ENCODE results near the gene SLC25A51. TPM values are rescaled to one million over a fixed set of nuclear protein-coding genes. Genes with fewer than 3 reads are reported as not detected.
A peak's percentile ranks its signal among the peaks of the same experiment; 100 is the strongest.

Gene SLC25A51
- total and polyA plus RNA-seq, 11 donors = 8.6 to 27.6 (median 22.1) TPM

DNA sequence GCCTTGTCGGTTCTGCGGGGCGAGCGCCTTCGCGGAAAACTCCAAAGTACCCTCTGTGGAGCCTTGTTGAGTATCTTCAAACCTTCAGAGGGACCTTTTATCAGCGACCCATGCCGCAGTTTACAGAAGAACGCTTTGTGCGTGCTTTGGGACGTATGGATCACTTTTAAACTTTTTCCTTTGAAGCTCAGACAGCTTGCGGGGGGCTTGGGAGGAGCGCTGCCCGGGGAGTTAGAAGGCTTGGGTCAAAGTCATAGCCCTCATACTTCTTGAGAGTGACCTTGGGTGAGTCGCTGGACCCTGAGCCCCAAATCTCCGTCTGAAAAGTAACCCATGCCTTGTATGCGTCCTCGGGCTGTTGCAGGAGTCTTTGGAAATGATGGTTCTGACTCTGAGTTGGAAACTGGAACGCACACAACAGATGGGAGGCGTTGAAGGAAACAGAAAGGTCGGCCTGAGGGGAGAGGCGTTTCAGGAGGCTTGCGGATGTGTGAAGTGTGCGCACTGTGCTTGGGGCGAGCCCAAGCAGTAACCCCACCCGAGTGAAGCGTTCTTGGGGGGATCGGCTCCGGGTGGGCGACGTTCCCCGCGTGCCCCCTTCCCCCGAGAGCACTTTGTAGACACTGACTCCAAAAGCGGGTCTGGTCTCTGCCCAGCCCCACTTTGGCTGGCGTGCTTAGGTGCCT lies 661 bp upstream of the SLC25A51 start:
- no peak for TF ChIP-seq POLR2A (IDR thresholded peaks at IDR 0.05)
- TF ChIP-seq, protein P1, sequence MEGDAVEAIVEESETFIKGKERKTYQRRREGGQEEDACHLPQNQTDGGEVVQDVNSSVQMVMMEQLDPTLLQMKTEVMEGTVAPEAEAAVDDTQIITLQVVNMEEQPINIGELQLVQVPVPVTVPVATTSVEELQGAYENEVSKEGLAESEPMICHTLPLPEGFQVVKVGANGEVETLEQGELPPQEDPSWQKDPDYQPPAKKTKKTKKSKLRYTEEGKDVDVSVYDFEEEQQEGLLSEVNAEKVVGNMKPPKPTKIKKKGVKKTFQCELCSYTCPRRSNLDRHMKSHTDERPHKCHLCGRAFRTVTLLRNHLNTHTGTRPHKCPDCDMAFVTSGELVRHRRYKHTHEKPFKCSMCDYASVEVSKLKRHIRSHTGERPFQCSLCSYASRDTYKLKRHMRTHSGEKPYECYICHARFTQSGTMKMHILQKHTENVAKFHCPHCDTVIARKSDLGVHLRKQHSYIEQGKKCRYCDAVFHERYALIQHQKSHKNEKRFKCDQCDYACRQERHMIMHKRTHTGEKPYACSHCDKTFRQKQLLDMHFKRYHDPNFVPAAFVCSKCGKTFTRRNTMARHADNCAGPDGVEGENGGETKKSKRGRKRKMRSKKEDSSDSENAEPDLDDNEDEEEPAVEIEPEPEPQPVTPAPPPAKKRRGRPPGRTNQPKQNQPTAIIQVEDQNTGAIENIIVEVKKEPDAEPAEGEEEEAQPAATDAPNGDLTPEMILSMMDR (IDR thresholded peaks at IDR 0.05) = peak in 1 of 12 donors; percentile 8
- ATAC-seq (peak; percentile 20 to 63 (median 30)), DNase-seq (peak in 1 of 5 donors; percentile 35)
- intact Hi-C loops (cut with DNase I) = loop anchor here in 5 of 10 donors (2.0 to 10.0 kb wide), 5 partner anchors 254 to 490 kb away; partner anchors contain the start of gene ALDH1B1 (in 2 of the 5)
- WGBS, 4 donors = 12 to 26% (median 18%) methylated on average over 19 to 36 of the region's 36 CpGs
- H3K36me3 ChIP-seq = peaks cover 0 to 6% (median under 1%) of the 10 kb centered on the region in 9 donors
- H3K4me1 ChIP-seq = peaks cover 0 to 34% (median 21%) of the 10 kb centered on the region in 12 donors
- peak overlapping the region; percentile 43 to 96 (median 88) for H3K27ac ChIP-seq
- no peaks in the 10 kb centered on the region for H3K9me3 ChIP-seq
- no peaks in the 10 kb centered on the region for H3K27me3 ChIP-seq
- H3K4me3 ChIP-seq = peak overlapping the region; percentile 71 to 99 (median 93)

DNA sequence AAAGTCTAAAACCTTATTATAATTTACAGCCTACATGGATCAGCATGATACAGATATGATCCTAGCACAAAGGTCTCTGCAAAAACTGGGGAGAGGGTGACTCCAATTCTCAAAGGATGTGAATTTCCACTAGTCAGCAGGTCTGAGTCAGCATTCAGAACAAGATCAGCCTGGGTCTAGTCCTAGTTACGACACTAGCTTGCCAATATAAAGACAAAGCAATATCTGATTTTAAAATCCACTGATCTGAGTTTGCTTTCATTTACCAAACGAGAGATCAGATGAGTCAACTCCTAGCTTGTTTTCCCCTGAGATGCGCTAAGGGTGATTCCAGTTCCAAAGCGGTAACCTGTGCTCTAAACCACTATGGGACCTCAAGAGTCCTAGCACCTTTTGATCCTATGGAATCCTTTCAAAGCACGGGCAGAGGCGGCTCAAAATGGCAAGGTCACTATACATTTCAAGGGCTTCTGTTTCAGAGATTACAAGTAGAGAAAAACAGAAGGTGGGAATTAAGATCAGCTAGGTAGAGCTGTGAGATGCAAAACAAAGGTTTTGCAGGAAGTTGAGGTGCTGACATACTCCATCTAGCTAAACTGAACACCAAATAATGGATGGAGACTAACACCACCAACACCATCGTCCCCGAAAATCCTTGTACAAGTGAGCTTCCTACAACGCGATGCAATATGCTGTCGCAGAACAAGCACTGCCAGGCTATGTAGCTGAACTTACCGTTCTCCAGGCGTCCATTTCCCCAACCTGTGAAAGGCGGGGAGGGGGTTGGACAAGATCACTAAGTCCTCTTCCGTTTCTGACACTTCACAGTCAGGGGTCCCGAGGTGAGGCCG lies 906 bp downstream of the SLC25A51 start:
- intact Hi-C loops (cut with DNase I) = loop anchor here in 4 of 10 donors (2.0 to 10.0 kb wide), 5 partner anchors 148 to 492 kb away; partner anchors contain the start of gene ALDH1B1 (in 2 of the 4)
- H3K4me1 ChIP-seq = peaks cover 0 to 27% (median 21%) of the 10 kb centered on the region in 12 donors
- no peaks in the 10 kb centered on the region for H3K9me3 ChIP-seq
- ATAC-seq = peak in 1 of 4 donors; percentile 2
- 6 to 11% (median 9%) methylated on average over 17 of the region's 17 CpGs for WGBS, 4 donors
- peaks cover 0 to 21% (median 16%) of the 10 kb centered on the region in 9 donors for H3K36me3 ChIP-seq
- peak overlapping the region; percentile 71 to 99 (median 93) for H3K4me3 ChIP-seq
- TF ChIP-seq POLR2A (IDR thresholded peaks at IDR 0.05) = no peak
- TF ChIP-seq, protein P1 (IDR thresholded peaks at IDR 0.05) = no peak
- H3K27ac ChIP-seq = peak overlapping the region; percentile 43 to 96 (median 88)
- no peak for DNase-seq
- H3K27me3 ChIP-seq = no peaks in the 10 kb centered on the region

DNA sequence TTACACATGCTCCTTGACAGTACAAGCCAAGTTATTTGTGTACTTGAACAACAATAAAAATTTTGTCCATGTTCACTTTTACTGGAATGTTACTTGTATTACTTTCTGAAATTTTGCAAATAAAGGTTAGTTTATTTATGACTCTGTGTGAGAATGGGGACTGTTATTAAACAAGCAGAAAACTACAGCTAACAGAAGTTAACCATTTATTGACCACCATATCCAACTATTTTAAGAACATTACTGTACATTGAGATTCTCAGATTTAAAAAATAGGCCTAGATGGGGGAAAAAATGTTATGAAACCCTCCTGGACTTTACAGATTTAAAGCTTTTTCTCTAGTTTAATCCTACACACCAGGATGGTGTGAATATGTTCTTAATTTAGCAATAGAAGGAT lies 1.8 kb downstream of the SLC25A51 start:
- Histone ChIP-seq H3K36me3 (peaks cover 0 to 30% (median 25%) of the 10 kb centered on the region in 9 donors), H3K27ac (no peak overlapping the region), H3K4me1 (peaks cover 0 to 27% (median 21%) of the 10 kb centered on the region in 12 donors), H3K27me3 (no peaks in the 10 kb centered on the region), H3K9me3 (no peaks in the 10 kb centered on the region), H3K4me3 (peak overlapping the region in 1 of 12 donors; percentile 93)
- intact Hi-C loops (cut with DNase I) = loop anchor here in 4 of 10 donors (2.0 to 10.0 kb wide), 5 partner anchors 147 to 493 kb away; partner anchors contain the start of gene ALDH1B1 (in 2 of the 4)
- TF ChIP-seq, protein P1 (IDR thresholded peaks at IDR 0.05) = no peak
- no peak for TF ChIP-seq POLR2A (IDR thresholded peaks at IDR 0.05)
- DNase-seq (no peak), ATAC-seq (no peak)

DNA sequence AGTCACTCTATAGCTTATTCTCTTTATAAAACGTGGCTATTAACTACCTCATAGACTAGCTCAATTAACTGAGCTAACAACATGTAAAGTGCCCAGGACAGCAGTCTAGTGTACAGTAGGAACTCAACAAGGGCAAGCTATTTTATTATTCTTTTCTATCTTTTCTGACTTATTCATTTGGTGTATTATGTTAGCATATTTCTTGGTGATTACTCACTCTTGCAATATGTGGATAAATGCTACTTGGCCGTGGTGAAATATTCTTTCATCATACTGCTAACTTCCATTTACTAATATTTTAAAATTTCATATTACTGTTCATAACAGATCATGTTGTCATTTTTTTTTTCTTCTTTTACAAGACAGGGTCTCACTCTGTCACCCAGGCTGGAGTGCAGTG lies 4.9 kb downstream of the SLC25A51 start:
- 84 to 91% (median 89%) methylated on average over 2 of the region's 2 CpGs for WGBS, 4 donors
- intact Hi-C loops (cut with DNase I) = no loop called here
- H3K4me1 ChIP-seq = peaks cover 0 to 17% (median 14%) of the 10 kb centered on the region in 12 donors
- H3K9me3 ChIP-seq = no peaks in the 10 kb centered on the region
- H3K36me3 ChIP-seq = peaks cover 0 to 61% (median 54%) of the 10 kb centered on the region in 9 donors
- no peak overlapping the region for H3K27ac ChIP-seq
- H3K4me3 ChIP-seq = no peak overlapping the region
- ATAC-seq = no peak
- no peaks in the 10 kb centered on the region for H3K27me3 ChIP-seq
- DNase-seq = no peak
- no peak for TF ChIP-seq POLR2A (IDR thresholded peaks at IDR 0.05)
- TF ChIP-seq, protein P1 (IDR thresholded peaks at IDR 0.05) = no peak

All from heart left ventricle (tissue), 16 donors.